Calu3 (cell line): ENCODE data around the gene CHAF1A. TPM values are rescaled to one million over a fixed set of nuclear protein-coding genes. Genes with fewer than 3 reads are reported as not detected.

ENCODE experiments used
- BruUV-seq: library from RNA; stranded (reverse); fragments of 400-500 nt; replicated peaks from 2 replicates; lab custom pipeline; 2021; lab: Mats Ljungman, UMichigan
- CTCF ChIA-PET: fragments of 300-600 bp; sonication (Branson Sonifier 250); formaldehyde crosslinking; loops from one replicate; lab custom pipeline; 2022; ENCODE audit warnings: antibody characterized with exemption; lab: Charles Lee
- DNase-seq: peaks from one replicate; pipeline ENCODE4 v3.0.0; 2022
- H3K27ac Mint-ChIP-seq: one replicate; pipeline ENCODE4 v1.8.0; 2022; ENCODE audit warnings: mixed read lengths; ENCODE audit not compliant: unreplicated experiment
- H3K27me3 Mint-ChIP-seq: one replicate; pipeline ENCODE4 v1.8.0; 2022; ENCODE audit warnings: mixed read lengths; ENCODE audit not compliant: unreplicated experiment
- H3K36me3 Mint-ChIP-seq: one replicate; pipeline ENCODE4 v1.8.0; 2022; ENCODE audit warnings: mild to moderate bottlenecking, moderate library complexity, mixed read lengths; ENCODE audit not compliant: insufficient read depth, unreplicated experiment
- H3K4me1 Mint-ChIP-seq: one replicate; pipeline ENCODE4 v1.8.0; 2022; ENCODE audit warnings: mild to moderate bottlenecking, low read depth, mixed read lengths; ENCODE audit not compliant: unreplicated experiment
- H3K4me3 Mint-ChIP-seq: one replicate; pipeline ENCODE4 v1.8.0; 2022; ENCODE audit warnings: mild to moderate bottlenecking, low read depth, moderate library complexity, mixed read lengths; ENCODE audit not compliant: unreplicated experiment
- H3K9me3 Mint-ChIP-seq: one replicate; pipeline ENCODE4 v1.8.0; 2022; ENCODE audit warnings: low read depth, mixed read lengths; ENCODE audit not compliant: unreplicated experiment
- intact Hi-C: fragments of 100-400 bp; cut with micrococcal nuclease; formaldehyde crosslinking; loops from one replicate; pipeline ENCODE4 v1.10.0; 2022; ENCODE audit not compliant: unreplicated experiment
- total RNA-seq: library from RNA; stranded (reverse); gene quantifications from 2 replicates; pipeline ENCODE4 v1.2.3, GENCODE V29; 2022
- TF ChIP-seq, protein P1 (sequence below): fragments of 200-600 bp; IDR thresholded peaks from one replicate; pipeline ENCODE4 v1.8.0; 2022; ENCODE audit warnings: antibody characterized with exemption; ENCODE audit not compliant: unreplicated experiment

The CHAF1A gene
- total RNA-seq, 1 experiment from 2014 or later: 43.3 TPM

GRCh38 chr19:4431296-4431695 lies 28.9 kb downstream of the CHAF1A start:
- BruUV-seq: no TSS peak
- DNase-seq: no peak
- Mint-ChIP-seq H3K4me3 (no peak overlapping the region), H3K4me1 (no peaks in the 10 kb centered on the region), H3K27me3 (no peaks in the 10 kb centered on the region), H3K36me3 (peaks cover 40% of the 10 kb centered on the region), H3K9me3 (no peaks in the 10 kb centered on the region), H3K27ac (no peak overlapping the region)
- intact Hi-C loops: no loop called here
- TF ChIP-seq, protein P1, sequence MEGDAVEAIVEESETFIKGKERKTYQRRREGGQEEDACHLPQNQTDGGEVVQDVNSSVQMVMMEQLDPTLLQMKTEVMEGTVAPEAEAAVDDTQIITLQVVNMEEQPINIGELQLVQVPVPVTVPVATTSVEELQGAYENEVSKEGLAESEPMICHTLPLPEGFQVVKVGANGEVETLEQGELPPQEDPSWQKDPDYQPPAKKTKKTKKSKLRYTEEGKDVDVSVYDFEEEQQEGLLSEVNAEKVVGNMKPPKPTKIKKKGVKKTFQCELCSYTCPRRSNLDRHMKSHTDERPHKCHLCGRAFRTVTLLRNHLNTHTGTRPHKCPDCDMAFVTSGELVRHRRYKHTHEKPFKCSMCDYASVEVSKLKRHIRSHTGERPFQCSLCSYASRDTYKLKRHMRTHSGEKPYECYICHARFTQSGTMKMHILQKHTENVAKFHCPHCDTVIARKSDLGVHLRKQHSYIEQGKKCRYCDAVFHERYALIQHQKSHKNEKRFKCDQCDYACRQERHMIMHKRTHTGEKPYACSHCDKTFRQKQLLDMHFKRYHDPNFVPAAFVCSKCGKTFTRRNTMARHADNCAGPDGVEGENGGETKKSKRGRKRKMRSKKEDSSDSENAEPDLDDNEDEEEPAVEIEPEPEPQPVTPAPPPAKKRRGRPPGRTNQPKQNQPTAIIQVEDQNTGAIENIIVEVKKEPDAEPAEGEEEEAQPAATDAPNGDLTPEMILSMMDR: no peak
- CTCF ChIA-PET: no interaction called here

GRCh38 chr19:4431808-4432674 lies 29.6 kb downstream of the CHAF1A start:
- TF ChIP-seq, protein P1: no peak
- intact Hi-C loops: no loop called here
- Mint-ChIP-seq H3K4me3 (no peak overlapping the region), H3K36me3 (peaks cover 40% of the 10 kb centered on the region), H3K4me1 (no peaks in the 10 kb centered on the region), H3K27ac (no peak overlapping the region), H3K9me3 (no peaks in the 10 kb centered on the region), H3K27me3 (no peaks in the 10 kb centered on the region)
- CTCF ChIA-PET: no interaction called here
- DNase-seq: no peak
- BruUV-seq: no TSS peak

- Mint-ChIP-seq H3K27me3 (no peaks in the 10 kb centered on the region), H3K9me3 (no peaks in the 10 kb centered on the region), H3K4me1 (no peaks in the 10 kb centered on the region), H3K27ac (no peak overlapping the region), H3K36me3 (peaks cover 40% of the 10 kb centered on the region), H3K4me3 (no peak overlapping the region)
- BruUV-seq: no TSS peak
- TF ChIP-seq, protein P1: no peak
- intact Hi-C loops: no loop called here
- DNase-seq: no peak
- CTCF ChIA-PET: interaction anchor here (0.6 kb wide), 1 partner anchor 56 kb away, joined by 3 read pairs; no protein-coding TSS in a partner anchor
These were observed 30.6 kb downstream of the CHAF1A start for GRCh38 chr19:4432918-4433506.

GRCh38 chr19:4434391-4434790 lies 32.0 kb downstream of the CHAF1A start:
- H3K9me3 Mint-ChIP-seq: no peaks in the 10 kb centered on the region
- TF ChIP-seq, protein P1: no peak
- peaks cover 29% of the 10 kb centered on the region for H3K36me3 Mint-ChIP-seq
- intact Hi-C loops: no loop called here
- H3K27me3 Mint-ChIP-seq: no peaks in the 10 kb centered on the region
- H3K4me1 Mint-ChIP-seq: no peaks in the 10 kb centered on the region
- no peak overlapping the region for H3K27ac Mint-ChIP-seq
- CTCF ChIA-PET: no interaction called here
- no peak overlapping the region for H3K4me3 Mint-ChIP-seq
- no peak for DNase-seq
- no TSS peak for BruUV-seq
